ENCODE results near the gene SGCD.

SGCD gene

GRCh38 chr5:156326718-156327259 is at the start of gene SGCD:
TSS of gene SGCD (plus strand) at chr5:156327164.
- peak; percentile 12 for DNase-seq (ENCODE audit: low spot score)

DNA sequence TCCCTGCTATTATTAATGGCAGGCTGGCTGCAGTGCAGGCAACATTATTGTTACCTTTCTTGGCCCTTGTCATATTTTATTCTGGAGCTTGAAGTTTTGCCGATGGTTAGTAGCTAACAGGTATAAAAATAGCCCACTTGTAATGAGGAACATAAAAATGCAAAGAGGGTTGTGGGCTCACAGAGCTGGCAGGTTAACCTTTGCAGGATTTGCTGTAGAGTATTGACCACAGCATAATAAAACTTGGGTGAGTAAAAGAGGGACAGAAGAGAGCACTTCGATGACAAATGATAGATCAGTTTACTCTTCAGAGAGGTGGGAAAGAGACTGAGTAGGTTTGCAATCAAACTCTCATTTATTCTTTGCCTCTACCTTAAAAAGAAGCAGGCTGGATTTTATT is 49.7 kb upstream of the SGCD start:
- DNase-seq (ENCODE audit: low spot score), result no peak

DNA sequence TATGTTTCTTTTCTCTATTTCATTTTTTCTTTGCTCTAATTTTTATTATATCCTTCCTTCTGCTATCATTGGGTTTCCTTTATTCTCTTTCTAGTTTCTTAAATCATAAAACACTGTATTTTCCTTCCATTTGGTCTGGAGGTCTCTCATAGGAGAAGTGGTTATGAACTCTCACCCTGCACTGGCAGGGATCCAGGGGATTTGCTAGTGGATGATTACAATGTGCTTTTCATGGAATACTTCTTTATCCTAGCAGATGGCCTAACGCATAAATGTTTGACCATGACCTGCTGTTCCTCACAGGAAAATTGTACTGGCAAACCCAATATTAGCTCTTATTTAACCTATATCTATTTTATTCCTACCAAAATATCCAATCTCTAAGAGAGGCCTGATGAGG is 31.5 kb upstream of the SGCD start:
- DNase-seq (ENCODE audit: low spot score), result no peak

DNA sequence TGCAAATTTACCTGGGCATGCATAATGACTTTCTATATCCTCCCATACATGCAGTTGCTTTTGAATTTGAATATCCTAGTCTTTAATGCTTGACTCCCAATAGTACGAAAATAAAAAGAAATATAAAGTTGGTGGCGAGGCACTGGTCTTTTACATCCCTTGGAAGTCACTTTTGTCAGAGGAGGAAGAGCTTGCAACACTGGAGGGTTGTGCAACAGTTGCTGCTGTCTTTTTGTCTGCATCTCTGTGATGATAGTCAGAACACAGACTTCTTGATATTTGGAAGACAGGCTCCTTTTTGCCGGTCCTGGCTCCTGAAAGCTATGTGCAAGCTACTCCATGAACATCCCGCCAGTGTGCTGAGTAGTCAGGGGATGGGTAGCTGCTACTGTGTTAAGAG is 16.8 kb upstream of the SGCD start:
- DNase-seq (ENCODE audit: low spot score), result no peak

- DNase-seq (ENCODE audit: low spot score), result no peak
These were observed 13.9 kb upstream of the SGCD start for GRCh38 chr5:156312897-156313694.

GRCh38 chr5:156314416-156314815 is 12.5 kb upstream of the SGCD start:
- DNase-seq (ENCODE audit: low spot score), result no peak

- DNase-seq (ENCODE audit: low spot score), result no peak
These were observed 4.3 kb upstream of the SGCD start for GRCh38 chr5:156322666-156323065.

DNA sequence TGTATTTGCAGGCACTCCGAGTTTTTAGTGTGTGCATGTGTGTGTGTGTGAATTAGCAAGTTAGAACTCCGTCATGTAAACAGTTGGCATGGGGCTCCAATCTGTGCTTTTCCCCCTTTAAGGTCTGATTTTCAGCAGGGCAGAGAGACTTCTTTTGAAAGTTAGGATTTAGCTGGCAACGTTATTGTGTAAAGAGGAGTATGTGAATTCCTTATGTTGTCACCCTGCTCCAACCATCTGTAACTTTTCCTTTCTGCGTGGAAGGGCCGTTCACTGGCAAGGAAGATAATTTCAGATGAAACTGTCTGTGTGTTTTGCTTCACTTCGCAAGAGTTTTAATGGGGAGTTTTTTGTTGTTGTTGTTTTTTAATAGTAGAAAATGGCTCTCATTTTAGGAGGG is 332 bp downstream of the SGCD start:
- no peak for DNase-seq (ENCODE audit: low spot score)

- DNase-seq (ENCODE audit: low spot score), result no peak
These were observed 1.2 kb downstream of the SGCD start for GRCh38 chr5:156328161-156328560.

GRCh38 chr5:156328766-156329165 is 1.8 kb downstream of the SGCD start:
- no peak for DNase-seq (ENCODE audit: low spot score)

DNA sequence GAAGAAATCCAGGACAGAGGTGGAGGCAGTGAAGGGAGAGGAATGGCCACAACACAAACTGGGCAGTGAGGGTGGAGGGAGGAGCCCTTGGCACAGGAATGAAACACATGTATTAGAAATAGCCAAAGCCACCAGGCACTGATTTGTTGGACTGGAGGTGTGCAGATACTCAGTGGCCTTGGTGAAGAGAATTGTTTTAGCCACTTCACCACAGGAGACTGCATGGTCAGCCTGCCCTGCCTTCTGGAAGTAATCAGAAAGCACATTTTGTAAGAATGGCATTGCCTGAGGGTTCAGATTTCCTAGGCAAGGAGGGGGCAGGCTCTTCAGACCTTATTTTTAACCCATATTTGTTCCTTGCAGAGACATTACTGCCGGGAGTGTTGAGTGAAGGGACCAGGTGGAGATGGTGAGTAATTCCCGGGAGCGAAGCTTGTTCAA is 2.2 kb downstream of the SGCD start:
- no peak for DNase-seq (ENCODE audit: low spot score)

GRCh38 chr5:156330141-156330870 is 3.3 kb downstream of the SGCD start:
- no peak for DNase-seq (ENCODE audit: low spot score)

DNA sequence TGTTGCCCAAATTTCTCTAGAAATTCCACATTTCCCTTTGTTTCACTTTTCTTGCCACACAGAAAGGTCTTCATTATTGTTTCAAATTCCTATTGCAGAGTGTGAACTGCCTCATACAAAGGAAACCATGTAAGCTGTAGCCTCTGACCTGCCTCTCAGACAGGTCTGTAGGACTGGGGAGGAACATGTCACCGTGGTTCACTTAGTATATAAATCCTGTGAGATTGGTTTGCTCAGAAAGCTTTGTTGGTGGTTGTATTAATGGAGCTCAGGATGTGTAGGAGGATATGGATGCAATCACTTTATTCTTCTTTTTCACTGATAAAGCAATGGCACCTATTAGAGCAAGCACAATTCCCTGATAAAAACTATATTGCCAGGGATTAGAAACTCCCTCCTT is 4.2 kb downstream of the SGCD start:
- no peak for DNase-seq (ENCODE audit: low spot score)

DNA sequence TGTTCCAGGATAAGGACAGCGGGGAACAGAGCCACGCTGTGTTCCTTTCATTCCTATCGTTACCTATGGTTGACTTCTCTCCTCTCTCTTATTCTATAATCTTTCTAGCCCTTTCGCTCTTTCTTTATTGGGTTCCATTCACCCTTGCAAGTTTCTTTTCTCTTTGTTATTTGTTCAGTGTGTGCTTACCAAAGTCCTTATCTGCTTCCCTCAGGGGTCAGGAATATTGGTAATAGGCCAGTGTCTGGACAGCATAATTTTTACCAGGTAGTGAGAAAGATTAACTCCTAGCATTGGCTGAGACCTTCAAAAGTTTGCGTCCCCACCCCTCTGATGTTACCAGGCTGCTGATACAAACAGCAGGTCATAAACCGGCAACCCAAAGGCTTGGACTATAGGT is 4.9 kb downstream of the SGCD start:
- no peak for DNase-seq (ENCODE audit: low spot score)

GRCh38 chr5:156332245-156332644 is 5.3 kb downstream of the SGCD start:
- no peak for DNase-seq (ENCODE audit: low spot score)

- no peak for DNase-seq (ENCODE audit: low spot score)
These were observed 12.3 kb downstream of the SGCD start for GRCh38 chr5:156339139-156339841.

GRCh38 chr5:156340893-156341292 is 13.9 kb downstream of the SGCD start:
- no peak for DNase-seq (ENCODE audit: low spot score)

- no peak for DNase-seq (ENCODE audit: low spot score)
These were observed 23.3 kb downstream of the SGCD start for GRCh38 chr5:156350256-156350655.

- no peak for DNase-seq (ENCODE audit: low spot score)
These were observed 24.5 kb downstream of the SGCD start for GRCh38 chr5:156351423-156351822.

- DNase-seq (ENCODE audit: low spot score), result no peak
These were observed 27.6 kb downstream of the SGCD start for GRCh38 chr5:156354571-156354970.

GRCh38 chr5:156356238-156356637 is 29.3 kb downstream of the SGCD start:
- DNase-seq (ENCODE audit: low spot score), result no peak

DNA sequence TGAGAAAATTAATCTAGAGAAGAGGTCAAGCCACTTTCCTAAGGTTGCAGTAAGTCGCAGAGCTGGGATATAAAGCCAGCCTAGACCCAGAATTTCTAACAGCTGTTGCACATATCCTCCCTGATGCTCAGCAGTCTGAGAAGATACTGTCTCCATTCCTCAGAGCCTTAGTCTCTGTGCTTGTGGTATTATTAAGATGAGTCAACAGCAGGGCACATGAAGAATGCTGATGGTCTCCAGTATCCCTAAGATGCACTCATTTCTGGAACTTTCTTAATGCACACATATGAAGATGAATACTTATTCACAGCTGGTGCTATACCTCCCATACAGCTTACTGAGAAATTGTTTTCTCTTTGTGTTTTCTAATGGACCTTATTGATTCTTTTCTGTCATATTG is 32.5 kb downstream of the SGCD start:
- DNase-seq (ENCODE audit: low spot score), result no peak
